ENCODE data around the gene SYNPO.
A peak's percentile ranks its signal among the peaks of the same experiment; 100 is the strongest.

The SYNPO gene

DNA sequence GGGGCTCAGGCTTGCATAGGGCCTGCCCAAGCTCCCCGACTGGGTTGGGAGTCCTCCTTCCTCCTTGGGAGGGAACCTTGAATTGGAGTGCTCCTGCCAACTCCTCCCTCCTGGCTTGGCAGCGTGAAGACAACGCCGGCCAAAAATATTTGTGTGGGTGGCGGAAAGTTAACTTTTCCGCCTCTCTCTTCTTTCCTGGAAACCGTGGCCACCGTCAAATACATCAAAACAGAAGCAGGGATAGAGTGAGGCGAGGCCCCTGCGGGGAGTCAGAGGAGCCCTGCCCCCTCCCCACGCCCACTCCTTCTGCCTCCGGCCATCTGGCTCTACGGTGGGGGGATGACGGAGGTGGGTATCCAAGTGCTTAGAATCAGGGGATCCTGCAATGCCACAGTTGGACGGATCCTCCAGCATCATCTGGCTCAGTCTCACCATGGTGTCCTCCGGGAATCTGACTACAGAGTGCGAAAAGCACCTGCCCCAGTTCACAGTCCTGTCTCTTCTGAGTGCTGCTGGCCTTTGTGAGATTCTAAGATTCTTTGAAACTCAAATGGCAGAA, 25.2 kb upstream of the SYNPO start:
- peaks cover 6% of the 10 kb centered on the region for H3K27me3 Mint-ChIP-seq
- DNase-seq (no peak), ATAC-seq (no peak)
- H3K9me3 Mint-ChIP-seq = no peaks in the 10 kb centered on the region
- no peaks in the 10 kb centered on the region for H3K36me3 Mint-ChIP-seq (ENCODE audit: low read depth)
- H3K4me3 Mint-ChIP-seq = no peak overlapping the region
- H3K27ac Mint-ChIP-seq = no peak overlapping the region
- no peaks in the 10 kb centered on the region for H3K4me1 Mint-ChIP-seq

DNA sequence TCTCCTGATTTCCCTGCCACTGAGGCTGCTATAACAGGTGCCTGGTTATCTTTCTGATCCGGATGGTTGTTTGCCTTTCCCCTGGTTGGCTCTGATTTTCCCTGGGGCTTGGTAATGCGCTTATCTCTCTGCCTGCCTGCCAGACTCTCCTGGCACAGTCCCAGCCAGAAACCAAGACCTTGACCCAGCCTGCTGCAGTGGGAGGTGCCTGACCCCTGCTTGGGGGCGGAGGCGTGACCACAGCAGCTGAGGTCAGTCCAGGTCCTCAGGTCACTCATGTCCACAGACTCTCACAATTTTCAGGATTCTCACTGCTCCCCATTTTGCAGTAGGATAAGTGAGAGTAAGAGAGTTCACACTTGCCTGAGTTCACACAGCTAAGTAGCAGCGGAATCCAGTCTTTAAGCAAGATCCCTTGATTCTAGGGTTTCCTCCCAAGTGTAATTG, 24.4 kb upstream of the SYNPO start:
- Mint-ChIP-seq H3K9me3 (no peaks in the 10 kb centered on the region), H3K36me3 (ENCODE audit: low read depth) (no peaks in the 10 kb centered on the region), H3K4me3 (no peak overlapping the region), H3K27me3 (peaks cover 6% of the 10 kb centered on the region), H3K4me1 (no peaks in the 10 kb centered on the region), H3K27ac (no peak overlapping the region)
- no peak for ATAC-seq
- no peak for DNase-seq

DNA sequence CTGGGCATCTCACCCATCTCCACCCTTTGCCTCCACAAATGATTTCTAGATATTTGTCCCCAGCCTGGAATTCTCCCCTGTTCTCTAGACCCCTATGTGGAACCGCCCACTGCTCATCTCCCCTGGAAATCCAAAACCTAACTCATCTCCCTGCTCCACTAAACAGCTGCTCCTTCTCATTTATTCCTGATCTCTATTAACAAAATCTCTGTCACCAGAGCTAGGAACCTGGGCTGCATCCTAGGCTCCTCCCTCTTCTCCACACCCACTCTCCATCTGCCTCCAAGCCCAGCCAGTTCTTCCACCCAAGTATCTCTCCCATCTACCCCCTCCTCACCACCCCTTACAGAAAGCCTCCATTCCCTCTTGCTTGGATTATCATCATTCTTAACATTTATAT, 24.0 kb upstream of the SYNPO start:
- Mint-ChIP-seq H3K9me3 (no peaks in the 10 kb centered on the region), H3K27ac (no peak overlapping the region), H3K4me1 (no peaks in the 10 kb centered on the region), H3K36me3 (ENCODE audit: low read depth) (no peaks in the 10 kb centered on the region), H3K27me3 (peaks cover 6% of the 10 kb centered on the region), H3K4me3 (no peak overlapping the region)
- ATAC-seq = no peak
- no peak for DNase-seq

DNA sequence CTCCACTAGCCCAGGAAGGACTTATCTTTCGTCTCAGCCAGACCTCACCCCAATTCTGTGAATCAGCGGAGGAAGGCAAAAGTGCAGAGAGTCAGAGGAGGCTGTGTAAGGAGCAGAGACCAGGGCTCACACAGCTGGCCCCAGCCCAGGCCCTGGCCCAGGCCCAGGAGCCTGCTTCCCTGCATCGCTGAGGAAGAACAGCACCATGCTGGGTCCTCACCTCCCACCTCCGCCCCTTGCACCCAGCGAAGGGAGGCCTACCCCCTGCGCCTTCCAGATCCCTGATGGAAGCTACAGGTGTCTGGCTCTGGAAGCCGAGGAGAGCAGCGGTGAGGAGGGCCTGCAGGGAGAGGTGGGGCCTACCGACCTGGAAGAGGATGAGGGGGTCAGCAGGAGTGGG, 22.3 kb upstream of the SYNPO start:
- Mint-ChIP-seq H3K36me3 (ENCODE audit: low read depth) (no peaks in the 10 kb centered on the region), H3K27me3 (peaks cover 9% of the 10 kb centered on the region), H3K4me1 (peaks cover 6% of the 10 kb centered on the region), H3K9me3 (no peaks in the 10 kb centered on the region), H3K27ac (no peak overlapping the region), H3K4me3 (no peak overlapping the region)
- DNase-seq = no peak
- no peak for ATAC-seq

DNA sequence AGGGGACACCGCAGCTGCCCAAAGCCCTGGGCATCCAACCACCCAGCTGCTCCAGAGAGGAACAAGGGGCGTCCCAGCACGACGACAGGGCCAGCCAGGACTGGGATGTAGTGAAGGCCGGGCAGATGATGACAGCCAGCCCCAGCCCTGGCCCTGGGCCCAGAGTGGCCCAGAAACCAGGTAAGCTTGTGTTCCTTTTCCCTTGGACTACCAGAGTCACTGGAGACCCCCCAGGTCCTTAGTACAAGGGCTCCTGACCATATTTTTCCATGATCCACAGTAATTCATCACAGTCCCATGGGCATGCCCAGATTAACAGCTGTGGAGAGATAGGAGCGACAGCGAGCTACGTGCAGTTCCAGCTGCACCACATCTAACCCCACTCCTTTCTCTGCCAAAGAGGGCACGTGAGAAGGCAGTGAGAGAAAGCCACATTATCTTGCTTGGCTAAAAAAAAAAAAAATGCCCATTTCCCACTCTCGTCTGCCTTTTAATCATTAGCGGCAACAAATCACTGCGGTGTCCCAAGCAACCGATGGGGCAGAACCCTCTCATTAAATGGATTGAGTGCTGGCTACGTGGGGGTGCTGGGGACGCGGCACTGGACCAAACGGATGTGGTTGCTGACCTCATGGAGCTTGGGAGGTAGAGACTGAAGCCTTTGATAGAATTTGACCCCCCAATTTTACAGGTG, 21.7 kb upstream of the SYNPO start:
- no peaks in the 10 kb centered on the region for H3K36me3 Mint-ChIP-seq (ENCODE audit: low read depth)
- DNase-seq (no peak), ATAC-seq (no peak)
- H3K9me3 Mint-ChIP-seq = no peaks in the 10 kb centered on the region
- no peak overlapping the region for H3K27ac Mint-ChIP-seq
- H3K4me3 Mint-ChIP-seq = no peak overlapping the region
- peaks cover 12% of the 10 kb centered on the region for H3K4me1 Mint-ChIP-seq
- peaks cover 11% of the 10 kb centered on the region for H3K27me3 Mint-ChIP-seq

DNA sequence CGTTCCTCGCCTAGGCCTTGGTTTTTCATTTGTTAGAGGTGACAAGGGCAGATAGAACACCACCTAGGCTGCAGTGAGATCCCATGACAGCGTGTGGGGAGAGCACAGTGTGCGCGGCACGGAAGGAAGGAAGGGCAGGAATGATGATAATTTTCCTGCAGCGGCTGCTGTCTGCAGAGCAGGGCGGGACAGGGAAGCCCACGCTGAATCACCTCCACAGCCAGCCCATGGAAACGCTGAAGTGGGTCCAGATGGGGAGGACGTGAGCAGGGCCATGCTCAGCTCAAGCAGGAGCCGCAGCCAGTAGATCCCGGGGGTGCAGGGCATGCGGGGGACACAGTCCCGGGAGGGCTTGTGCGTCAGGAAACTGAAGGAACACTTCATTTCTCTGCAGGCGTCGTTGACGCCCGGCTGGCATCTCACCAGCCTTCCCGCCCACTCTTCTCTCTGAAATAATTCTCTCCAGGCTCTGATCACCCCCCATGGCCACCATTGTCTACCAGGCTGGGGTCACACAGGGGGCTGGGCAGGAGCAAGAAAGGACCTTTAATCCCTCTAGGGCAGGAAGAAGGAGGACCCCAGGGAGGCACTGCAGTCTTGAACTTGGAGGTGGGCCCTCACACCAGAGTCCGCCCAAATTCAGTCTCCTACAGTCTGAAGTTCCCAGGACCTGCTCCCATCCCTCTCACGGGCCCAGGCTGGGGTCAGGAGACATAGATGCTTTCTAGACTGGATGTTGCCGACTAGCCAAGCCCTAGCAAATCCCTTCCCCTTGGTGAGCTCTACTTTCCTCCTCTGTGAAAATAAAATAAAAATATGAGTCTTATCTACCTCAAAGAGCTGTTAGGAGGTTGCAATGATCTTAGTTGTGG, 20.9 kb upstream of the SYNPO start:
- Mint-ChIP-seq H3K27ac (no peak overlapping the region), H3K4me1 (peaks cover 18% of the 10 kb centered on the region)
- ATAC-seq = no peak

DNA sequence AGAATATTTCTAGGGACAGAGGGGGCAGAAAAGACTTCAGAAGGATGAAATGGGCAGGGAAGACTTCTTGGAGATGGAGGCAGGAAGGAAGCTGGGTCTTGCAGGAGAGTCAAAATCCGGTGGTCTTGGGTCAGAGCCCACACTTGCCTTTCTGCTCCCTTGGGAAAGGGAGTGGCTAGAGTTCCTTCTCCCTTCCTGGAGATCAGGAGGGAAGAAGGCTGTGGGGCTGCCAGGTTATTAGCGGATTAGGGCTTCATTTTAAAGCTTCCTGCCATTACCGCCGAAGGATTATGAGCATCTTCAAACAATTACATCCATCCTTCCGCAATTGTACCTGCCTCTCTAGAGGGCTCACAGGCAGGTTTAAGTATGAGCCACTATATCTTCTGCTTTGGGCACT, 19.2 kb upstream of the SYNPO start:
- Mint-ChIP-seq H3K27me3 (peaks cover 21% of the 10 kb centered on the region), H3K27ac (no peak overlapping the region), H3K36me3 (ENCODE audit: low read depth) (no peaks in the 10 kb centered on the region), H3K4me1 (peaks cover 24% of the 10 kb centered on the region), H3K9me3 (no peaks in the 10 kb centered on the region), H3K4me3 (no peak overlapping the region)
- ATAC-seq = no peak
- DNase-seq = no peak

More for the DNA sequence above, 20.9 kb upstream of the SYNPO start:
- Mint-ChIP-seq H3K4me3 (no peak overlapping the region), H3K9me3 (no peaks in the 10 kb centered on the region), H3K27me3 (peaks cover 17% of the 10 kb centered on the region), H3K36me3 (ENCODE audit: low read depth) (no peaks in the 10 kb centered on the region)
- no peak for DNase-seq

DNA sequence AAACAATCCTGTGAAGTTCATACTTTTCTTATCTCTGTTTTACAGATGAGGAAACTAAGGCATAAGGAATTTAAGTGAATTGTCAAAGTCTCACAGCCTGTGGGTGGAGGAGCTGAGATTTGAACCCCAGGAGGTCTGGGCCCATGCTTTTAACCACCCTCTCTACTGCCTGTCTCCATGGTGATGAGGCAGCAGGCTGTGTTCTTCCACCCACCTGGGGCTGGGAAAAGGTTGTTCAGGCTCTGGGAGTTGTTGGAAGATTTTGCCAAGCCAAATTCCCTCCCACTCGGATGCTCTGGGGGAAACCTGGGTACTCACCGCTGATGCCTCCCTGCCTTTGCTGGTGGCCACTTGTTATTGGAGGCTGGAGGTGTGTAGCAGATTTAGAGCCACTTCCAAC, 18.3 kb upstream of the SYNPO start:
- Mint-ChIP-seq H3K4me1 (peaks cover 26% of the 10 kb centered on the region), H3K27ac (no peak overlapping the region), H3K36me3 (ENCODE audit: low read depth) (no peaks in the 10 kb centered on the region), H3K27me3 (peaks cover 21% of the 10 kb centered on the region), H3K4me3 (no peak overlapping the region), H3K9me3 (no peaks in the 10 kb centered on the region)
- ATAC-seq (no peak), DNase-seq (no peak)

DNA sequence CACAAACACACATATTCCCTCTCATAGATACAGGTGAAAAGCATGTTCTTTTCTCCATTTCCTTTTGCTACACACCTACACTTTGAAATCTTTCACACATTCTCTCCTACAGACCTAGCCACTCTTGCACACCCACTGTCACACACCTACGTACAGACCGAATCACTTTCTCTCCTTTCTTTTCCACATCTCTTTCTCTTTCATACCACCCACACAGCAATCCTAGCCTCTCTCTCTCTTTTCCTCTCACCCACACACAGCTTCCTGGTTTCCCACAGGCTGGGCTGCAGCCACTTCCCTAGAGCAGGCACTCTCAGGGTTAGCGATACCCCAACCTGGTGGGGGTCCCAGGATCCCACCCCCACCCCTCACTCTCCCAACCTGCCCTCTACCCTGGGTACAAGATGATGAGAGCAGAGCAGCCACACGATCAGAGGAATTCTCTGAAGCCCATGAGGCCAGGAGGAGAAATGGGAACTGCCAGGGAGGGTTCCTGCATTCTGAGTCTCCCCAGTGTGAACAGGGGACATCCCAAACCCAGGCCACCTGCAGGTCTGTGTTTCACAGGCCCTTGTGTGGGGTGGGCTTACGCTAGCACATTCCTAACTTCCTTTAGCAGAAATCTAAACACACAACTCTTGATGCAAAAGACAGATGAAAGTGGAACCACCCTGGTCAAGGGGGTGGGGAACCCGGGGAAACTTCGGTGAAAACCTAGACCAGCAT, 17.1 kb upstream of the SYNPO start:
- H3K9me3 Mint-ChIP-seq = no peaks in the 10 kb centered on the region
- no peak for DNase-seq
- no peak for ATAC-seq
- H3K27ac Mint-ChIP-seq = peak overlapping the region; percentile 30
- H3K4me1 Mint-ChIP-seq = peaks cover 29% of the 10 kb centered on the region
- H3K27me3 Mint-ChIP-seq = peaks cover 26% of the 10 kb centered on the region
- no peak overlapping the region for H3K4me3 Mint-ChIP-seq
- H3K36me3 Mint-ChIP-seq (ENCODE audit: low read depth) = no peaks in the 10 kb centered on the region

DNA sequence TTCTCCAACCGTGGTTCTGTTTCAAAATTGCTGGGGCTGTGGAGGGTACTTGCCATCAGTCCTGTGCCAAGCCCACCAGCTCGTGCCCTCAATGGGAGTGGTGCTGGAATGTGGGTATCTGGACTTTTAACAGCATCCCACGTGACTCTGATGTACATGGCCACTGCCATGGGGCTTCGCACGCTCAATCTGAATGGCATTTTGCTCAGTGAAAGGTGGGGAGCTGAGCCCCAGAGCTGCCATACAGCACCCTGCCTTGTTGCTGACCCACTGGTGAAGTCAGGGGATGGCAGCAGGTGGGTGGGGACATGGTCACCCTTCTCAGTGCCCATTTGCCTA, 16.6 kb upstream of the SYNPO start:
- no peaks in the 10 kb centered on the region for H3K36me3 Mint-ChIP-seq (ENCODE audit: low read depth)
- ATAC-seq = no peak
- peaks cover 26% of the 10 kb centered on the region for H3K27me3 Mint-ChIP-seq
- peak overlapping the region; percentile 74 for H3K4me3 Mint-ChIP-seq
- peaks cover 29% of the 10 kb centered on the region for H3K4me1 Mint-ChIP-seq
- DNase-seq = no peak
- no peaks in the 10 kb centered on the region for H3K9me3 Mint-ChIP-seq
- peak overlapping the region; percentile 30 for H3K27ac Mint-ChIP-seq

DNA sequence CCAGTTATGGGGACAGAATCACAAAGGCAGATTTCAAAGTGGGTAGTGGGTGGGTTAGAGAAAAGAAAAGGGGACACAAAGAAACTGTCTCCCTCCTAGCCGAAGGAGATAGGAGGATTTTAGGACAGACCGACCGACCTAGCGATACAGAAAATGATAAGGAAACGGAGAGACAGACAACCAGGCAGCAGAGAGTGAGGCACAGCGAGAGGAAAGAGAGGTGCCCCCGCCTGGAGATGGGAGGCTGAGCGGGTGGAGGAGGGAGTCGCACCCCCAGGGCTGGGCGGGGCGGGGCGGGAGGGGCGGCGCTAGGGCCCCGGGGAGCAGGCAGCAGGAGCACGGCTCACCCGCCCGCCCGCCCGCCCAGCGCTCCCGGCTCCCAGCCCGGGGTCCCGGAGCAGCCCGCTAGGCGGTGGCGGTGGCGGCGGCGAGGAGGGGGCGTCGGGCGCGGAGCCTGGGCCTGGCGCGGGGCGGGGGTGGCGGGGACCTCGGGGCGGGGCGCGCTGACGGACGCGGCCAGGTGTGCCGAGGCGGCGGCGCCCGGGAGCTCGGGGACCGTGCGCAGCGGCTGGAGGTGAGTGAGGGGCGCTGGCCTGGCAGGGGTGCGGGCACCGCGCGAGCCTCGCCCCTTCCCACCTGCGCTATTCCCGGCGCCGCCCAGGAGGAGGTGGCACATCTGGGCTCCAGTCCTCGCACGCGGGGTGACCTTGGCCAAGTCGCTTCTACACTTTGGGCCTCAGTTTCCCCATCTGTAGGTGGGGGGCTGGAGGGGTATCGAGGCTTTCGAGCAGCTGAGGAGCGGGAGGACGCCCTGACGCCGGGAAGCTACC, 15.9 kb upstream of the SYNPO start:
- peak overlapping the region; percentile 30 for H3K27ac Mint-ChIP-seq
- peak overlapping the region; percentile 74 for H3K4me3 Mint-ChIP-seq
- peaks cover 26% of the 10 kb centered on the region for H3K27me3 Mint-ChIP-seq
- no peaks in the 10 kb centered on the region for H3K36me3 Mint-ChIP-seq (ENCODE audit: low read depth)
- peaks cover 29% of the 10 kb centered on the region for H3K4me1 Mint-ChIP-seq
- ATAC-seq (no peak), DNase-seq (peak; percentile 18)
- no peaks in the 10 kb centered on the region for H3K9me3 Mint-ChIP-seq

DNA sequence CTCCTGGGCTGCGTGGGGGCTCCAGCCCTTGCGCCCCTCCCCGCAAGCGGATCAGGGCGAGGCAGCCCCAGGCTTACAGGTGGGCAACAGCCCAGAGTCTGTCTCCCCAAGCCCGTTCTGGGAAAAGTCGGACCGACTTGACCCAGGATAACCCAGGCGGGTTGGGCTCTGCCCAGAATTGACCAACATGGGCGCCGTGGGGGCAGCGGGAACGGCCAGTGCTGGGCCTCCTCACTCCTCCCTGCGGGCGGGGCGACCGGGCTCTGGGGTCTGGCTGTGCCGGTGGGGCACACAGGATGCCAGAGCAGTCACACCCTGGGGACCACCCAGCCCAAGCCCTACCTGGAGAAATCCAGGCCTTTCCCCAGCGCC, 15.3 kb upstream of the SYNPO start:
- H3K27me3 Mint-ChIP-seq = peaks cover 26% of the 10 kb centered on the region
- DNase-seq (no peak), ATAC-seq (no peak)
- no peak overlapping the region for H3K4me3 Mint-ChIP-seq
- no peaks in the 10 kb centered on the region for H3K9me3 Mint-ChIP-seq
- no peaks in the 10 kb centered on the region for H3K36me3 Mint-ChIP-seq (ENCODE audit: low read depth)
- no peak overlapping the region for H3K27ac Mint-ChIP-seq
- H3K4me1 Mint-ChIP-seq = peaks cover 29% of the 10 kb centered on the region

DNA sequence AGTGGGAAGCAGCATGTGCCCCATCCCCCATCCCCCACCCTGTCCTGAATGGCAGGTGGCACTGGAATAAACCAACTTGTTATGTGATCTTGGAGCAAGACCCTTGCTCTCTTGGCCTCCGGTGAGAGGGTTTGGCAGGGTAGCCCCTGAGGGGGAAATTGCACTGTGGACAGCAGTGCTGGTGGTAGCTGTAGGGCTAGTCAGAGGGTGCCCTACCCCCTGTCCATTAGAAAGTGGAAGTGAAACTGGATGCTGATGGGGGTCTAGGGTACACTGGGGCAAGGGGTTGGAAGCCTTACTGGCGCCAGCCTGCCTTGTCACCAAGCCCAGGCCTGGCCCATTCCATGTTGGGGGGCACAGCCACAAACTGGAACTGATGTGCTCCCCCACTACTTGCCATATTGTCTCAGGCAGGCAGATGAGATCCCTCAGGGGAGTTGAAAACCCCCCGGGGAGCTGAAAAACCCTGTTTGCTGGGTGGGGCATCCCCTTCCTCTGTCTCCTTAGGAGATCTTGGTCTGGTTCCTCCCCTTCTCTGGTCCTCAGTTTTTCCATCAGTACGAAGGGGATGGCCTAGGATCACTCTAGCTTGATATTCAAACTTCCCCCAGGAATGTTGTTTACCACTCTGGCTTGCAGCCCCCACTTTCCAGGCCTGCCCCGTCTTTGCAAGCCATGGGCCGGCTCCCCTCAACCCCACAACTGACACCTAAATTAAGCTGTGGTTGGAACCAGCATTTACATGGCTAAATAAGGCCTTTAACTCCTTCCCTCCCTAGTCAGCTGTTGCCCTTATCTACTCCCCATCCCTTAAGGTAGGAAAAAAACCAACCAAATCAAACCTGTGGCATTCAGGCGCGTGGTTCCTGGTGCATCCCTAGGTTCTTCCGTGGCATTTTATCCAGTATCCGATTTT, 14.4 kb upstream of the SYNPO start:
- Mint-ChIP-seq H3K36me3 (ENCODE audit: low read depth) (no peaks in the 10 kb centered on the region), H3K9me3 (no peaks in the 10 kb centered on the region), H3K27ac (no peak overlapping the region), H3K27me3 (peaks cover 26% of the 10 kb centered on the region), H3K4me1 (peaks cover 29% of the 10 kb centered on the region), H3K4me3 (peak overlapping the region; percentile 56)
- DNase-seq = peak; percentile 20
- ATAC-seq = no peak

Data from activated naive CD8-positive, alpha-beta T cell treated with anti-CD3 and anti-CD28 coated beads, Interleukin-2, amount 50 U/mL, for 24 hours (primary cell).